Breast epithelium (tissue), 3 donors: ENCODE results near the gene TSR3.

ENCODE experiments used
- POLR2AphosphoS5 ChIP-seq, 3 donors: sonication (generic); formaldehyde crosslinking; IDR thresholded peaks; one replicate each; pipeline ENCODE4 v1.6.1; 2017; ENCODE audit warnings: antibody characterized with exemption in 3 of 3
- TF ChIP-seq, protein P1 (sequence below), 3 donors: fragments of 450-650 bp; IDR thresholded peaks; one replicate each; pipeline ENCODE4 v1.5.1; 2016 to 2017; ENCODE audit warnings: antibody characterized with exemption in 3 of 3, mild to moderate bottlenecking in 3 of 3, moderate library complexity in 3 of 3

- TF ChIP-seq, protein P1, sequence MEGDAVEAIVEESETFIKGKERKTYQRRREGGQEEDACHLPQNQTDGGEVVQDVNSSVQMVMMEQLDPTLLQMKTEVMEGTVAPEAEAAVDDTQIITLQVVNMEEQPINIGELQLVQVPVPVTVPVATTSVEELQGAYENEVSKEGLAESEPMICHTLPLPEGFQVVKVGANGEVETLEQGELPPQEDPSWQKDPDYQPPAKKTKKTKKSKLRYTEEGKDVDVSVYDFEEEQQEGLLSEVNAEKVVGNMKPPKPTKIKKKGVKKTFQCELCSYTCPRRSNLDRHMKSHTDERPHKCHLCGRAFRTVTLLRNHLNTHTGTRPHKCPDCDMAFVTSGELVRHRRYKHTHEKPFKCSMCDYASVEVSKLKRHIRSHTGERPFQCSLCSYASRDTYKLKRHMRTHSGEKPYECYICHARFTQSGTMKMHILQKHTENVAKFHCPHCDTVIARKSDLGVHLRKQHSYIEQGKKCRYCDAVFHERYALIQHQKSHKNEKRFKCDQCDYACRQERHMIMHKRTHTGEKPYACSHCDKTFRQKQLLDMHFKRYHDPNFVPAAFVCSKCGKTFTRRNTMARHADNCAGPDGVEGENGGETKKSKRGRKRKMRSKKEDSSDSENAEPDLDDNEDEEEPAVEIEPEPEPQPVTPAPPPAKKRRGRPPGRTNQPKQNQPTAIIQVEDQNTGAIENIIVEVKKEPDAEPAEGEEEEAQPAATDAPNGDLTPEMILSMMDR (IDR thresholded peaks at IDR 0.05), result no peak
- TF ChIP-seq POLR2AphosphoS5 (IDR thresholded peaks at IDR 0.05), result no peak
Measured at GRCh38 chr16:1398826-1399581, 47.3 kb upstream of the TSR3 start.
